Panc1 (cell line): Measurements from ENCODE around the gene ST7L. TPM values are rescaled to one million over a fixed set of nuclear protein-coding genes. Genes with fewer than 3 reads are reported as not detected.
A peak's percentile ranks its signal among the peaks of the same experiment; 100 is the strongest.

Experiments
- ATAC-seq: fragments of 200-7000 bp; cut with Tn5 transposase; 2 replicates; pipeline ENCODE4 v1.9.1; 2020; ENCODE audit warnings: mild to moderate bottlenecking, moderate library complexity
- BruUV-seq: library from RNA; stranded (reverse); fragments of 400-500 nt; replicated peaks from 2 replicates; lab custom pipeline; 2021; lab: Mats Ljungman, UMichigan
- CTCF ChIA-PET: fragments of 300-600 bp; sonication (Branson Sonifier 250); formaldehyde crosslinking; loops from one replicate; lab custom pipeline; 2022; ENCODE audit warnings: antibody characterized with exemption; lab: Charles Lee
- POLR2A ChIA-PET: fragments of 300-600 bp; sonication (Branson Sonifier 250); formaldehyde crosslinking; loops from one replicate; lab custom pipeline; 2022; ENCODE audit warnings: antibody characterized with exemption; lab: Charles Lee
- DNase-seq: peaks from one replicate; pipeline ENCODE4 v3.0.0-alpha.2; 2010; ENCODE audit warnings: low read depth, low spot score
- H3K27ac ChIP-seq: 2 replicates; pipeline ENCODE4 v1.5.1; 2011; ENCODE audit warnings: mild to moderate bottlenecking, low read length, inconsistent platforms
- H3K27me3 ChIP-seq: fragments of 200-500 bp; sonication (Bioruptor generic); 2 replicates; pipeline ENCODE4 v1.6.0; 2014; ENCODE audit warnings: low read length, inconsistent platforms; ENCODE audit not compliant: control insufficient read depth, insufficient read depth
- H3K36me3 ChIP-seq: fragments of 200-500 bp; sonication (Bioruptor generic); 2 replicates; pipeline ENCODE4 v1.5.1; 2014; ENCODE audit warnings: inconsistent platforms, mild to moderate bottlenecking, low read length, moderate library complexity; ENCODE audit not compliant: control insufficient read depth, insufficient read depth
- H3K4me1 ChIP-seq: 2 replicates; pipeline ENCODE4 v1.5.1; 2011; ENCODE audit warnings: inconsistent platforms, mild to moderate bottlenecking, low read length, moderate library complexity; ENCODE audit not compliant: control insufficient read depth, insufficient read depth
- H3K4me3 ChIP-seq, 2 experiments: 2 replicates each; pipeline ENCODE4 v1.5.1; 2011 to 2012; ENCODE audit warnings: low read depth in 2 of 2, low read length in 2 of 2, mild to moderate bottlenecking in 2 of 2, inconsistent platforms in 1 of 2, moderate library complexity in 1 of 2
- H3K9me3 ChIP-seq: fragments of 200-500 bp; sonication (Bioruptor generic); 2 replicates; pipeline ENCODE4 v1.5.1; 2014; ENCODE audit warnings: low read depth, mild to moderate bottlenecking, inconsistent platforms, low read length, moderate library complexity; ENCODE audit not compliant: control insufficient read depth, insufficient read depth
- CTCF ChIP-seq: fragments of 450-650 bp; IDR thresholded peaks from 2 replicates; pipeline ENCODE4 v1.5.1; 2017; ENCODE audit warnings: mild to moderate bottlenecking
- POLR2AphosphoS5 ChIP-seq: IDR thresholded peaks from 2 replicates; pipeline ENCODE4 v1.6.1; 2012; ENCODE audit warnings: mild to moderate bottlenecking, low read depth, low read length, moderate library complexity
- SIN3A ChIP-seq: IDR thresholded peaks from 2 replicates; pipeline ENCODE4 v1.6.1; 2012; ENCODE audit warnings: low read depth, mild to moderate bottlenecking, low read length, moderate library complexity, borderline replicate concordance; ENCODE audit not compliant: insufficient read depth
- TCF7L2 ChIP-seq: IDR thresholded peaks from 2 replicates; pipeline ENCODE4 v1.6.1; 2011; ENCODE audit warnings: mild to moderate bottlenecking, low read depth, low read length, inconsistent platforms
- in situ Hi-C: cut with HindIII; loops from 2 replicates; pipeline ENCODE4 v1.10.0; 2016; ENCODE audit warnings: low sequenced_read_pairs, low pct_unique_long_range_greater_than_20kb
- intact Hi-C: fragments of 100-400 bp; cut with micrococcal nuclease; formaldehyde crosslinking; loops from one replicate; pipeline ENCODE4 v1.10.0; 2022; ENCODE audit not compliant: unreplicated experiment
- total RNA-seq: library from RNA; stranded (reverse); gene quantifications from one replicate; pipeline ENCODE4 v1.2.1, GENCODE V29; 2021; ENCODE audit not compliant: unreplicated experiment
- TF ChIP-seq, protein P1 (sequence below), 2 experiments: IDR thresholded peaks; 2 replicates each; pipeline ENCODE4 v1.6.1; 2011 to 2012; ENCODE audit warnings: low read depth in 2 of 2, control low read depth in 1 of 2, low read length in 1 of 2, mild to moderate bottlenecking in 1 of 2, moderate library complexity in 1 of 2; ENCODE audit not compliant: insufficient read depth in 1 of 2

The ST7L gene
- total RNA-seq, 1 experiment from 2014 or later: 13.4 TPM

GRCh38 chr1:112544751-112545150 is 74.2 kb downstream of the ST7L start:
- POLR2A ChIA-PET: interaction anchor here (0.5 to 1.1 kb wide), 3 partner anchors 31 to 161 kb away, joined by 3 to 13 read pairs (median 7); no protein-coding TSS in a partner anchor
- Histone ChIP-seq H3K36me3 (peaks cover 3% of the 10 kb centered on the region; the same call in 1 of the 2 replicates), H3K4me3 (no peak overlapping the region), H3K4me1 (peaks cover 14% of the 10 kb centered on the region; the same call in 1 of the 2 replicates), H3K27me3 (no peaks in the 10 kb centered on the region), H3K27ac (peak overlapping the region; percentile 70; the same call in 1 of the 2 replicates), H3K9me3 (no peaks in the 10 kb centered on the region)
- DNase-seq (no peak), ATAC-seq (no peak)
- no peak for TF ChIP-seq TCF7L2
- TF ChIP-seq, protein P1, sequence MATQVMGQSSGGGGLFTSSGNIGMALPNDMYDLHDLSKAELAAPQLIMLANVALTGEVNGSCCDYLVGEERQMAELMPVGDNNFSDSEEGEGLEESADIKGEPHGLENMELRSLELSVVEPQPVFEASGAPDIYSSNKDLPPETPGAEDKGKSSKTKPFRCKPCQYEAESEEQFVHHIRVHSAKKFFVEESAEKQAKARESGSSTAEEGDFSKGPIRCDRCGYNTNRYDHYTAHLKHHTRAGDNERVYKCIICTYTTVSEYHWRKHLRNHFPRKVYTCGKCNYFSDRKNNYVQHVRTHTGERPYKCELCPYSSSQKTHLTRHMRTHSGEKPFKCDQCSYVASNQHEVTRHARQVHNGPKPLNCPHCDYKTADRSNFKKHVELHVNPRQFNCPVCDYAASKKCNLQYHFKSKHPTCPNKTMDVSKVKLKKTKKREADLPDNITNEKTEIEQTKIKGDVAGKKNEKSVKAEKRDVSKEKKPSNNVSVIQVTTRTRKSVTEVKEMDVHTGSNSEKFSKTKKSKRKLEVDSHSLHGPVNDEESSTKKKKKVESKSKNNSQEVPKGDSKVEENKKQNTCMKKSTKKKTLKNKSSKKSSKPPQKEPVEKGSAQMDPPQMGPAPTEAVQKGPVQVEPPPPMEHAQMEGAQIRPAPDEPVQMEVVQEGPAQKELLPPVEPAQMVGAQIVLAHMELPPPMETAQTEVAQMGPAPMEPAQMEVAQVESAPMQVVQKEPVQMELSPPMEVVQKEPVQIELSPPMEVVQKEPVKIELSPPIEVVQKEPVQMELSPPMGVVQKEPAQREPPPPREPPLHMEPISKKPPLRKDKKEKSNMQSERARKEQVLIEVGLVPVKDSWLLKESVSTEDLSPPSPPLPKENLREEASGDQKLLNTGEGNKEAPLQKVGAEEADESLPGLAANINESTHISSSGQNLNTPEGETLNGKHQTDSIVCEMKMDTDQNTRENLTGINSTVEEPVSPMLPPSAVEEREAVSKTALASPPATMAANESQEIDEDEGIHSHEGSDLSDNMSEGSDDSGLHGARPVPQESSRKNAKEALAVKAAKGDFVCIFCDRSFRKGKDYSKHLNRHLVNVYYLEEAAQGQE (IDR thresholded peaks at IDR 0.05; ENCODE audit: insufficient read depth in 1 of 2, low read depth in 2 of 2, low read length in 1 of 2): no peak
- no peak for TF ChIP-seq POLR2AphosphoS5
- no peak for TF ChIP-seq SIN3A
- no peak for TF ChIP-seq CTCF
- intact Hi-C loops (no loop called here), in situ Hi-C loops (no loop called here)
- no TSS peak for BruUV-seq
- CTCF ChIA-PET: no interaction called here

DNA sequence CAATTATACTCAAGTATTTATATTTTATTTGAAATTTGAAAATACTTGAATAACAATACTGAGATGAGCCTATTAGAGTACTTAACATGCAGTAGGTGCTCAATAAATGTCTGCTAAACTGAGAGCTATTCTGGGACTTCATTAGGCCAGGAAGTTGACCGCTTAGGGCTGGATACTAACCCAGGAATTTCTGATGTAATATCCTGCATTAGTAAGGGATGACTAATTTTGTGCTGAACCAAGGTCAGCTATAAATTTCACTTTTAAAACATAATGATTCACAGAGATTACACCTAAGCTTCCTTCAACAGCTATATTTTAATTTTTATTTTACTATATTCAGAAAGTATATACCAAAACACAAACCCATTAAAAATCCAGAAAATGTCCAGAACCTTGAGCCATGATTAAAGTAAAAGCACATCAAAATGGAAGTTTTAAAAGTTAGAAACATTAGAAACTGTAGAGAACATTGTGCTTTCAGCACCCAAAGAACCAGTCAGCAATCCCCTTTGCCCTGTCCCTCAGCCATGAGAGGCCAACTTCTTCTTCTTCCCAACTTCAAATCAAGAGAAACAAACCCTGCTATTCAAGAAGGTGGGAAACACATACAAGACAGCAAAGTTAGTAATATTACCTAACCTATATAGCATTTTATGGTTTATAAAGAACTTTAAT is 74.8 kb downstream of the ST7L start:
- POLR2A ChIA-PET: interaction anchor here (0.5 to 1.1 kb wide), 3 partner anchors 10 to 160 kb away, joined by 3 to 7 read pairs (median 4); no protein-coding TSS in a partner anchor
- peak; percentile 88 for ATAC-seq
- in situ Hi-C loops (no loop called here), intact Hi-C loops (no loop called here)
- Histone ChIP-seq H3K4me1 (peaks cover 14% of the 10 kb centered on the region; the same call in 1 of the 2 replicates), H3K9me3 (no peaks in the 10 kb centered on the region), H3K27me3 (no peaks in the 10 kb centered on the region), H3K27ac (peak overlapping the region; percentile 70; the same call in 1 of the 2 replicates), H3K36me3 (peaks cover 3% of the 10 kb centered on the region; the same call in 1 of the 2 replicates), H3K4me3 (no peak overlapping the region)
- CTCF ChIA-PET: interaction anchor here (0.6 kb wide), 1 partner anchor 17 kb away, joined by 6 read pairs; no protein-coding TSS in a partner anchor
- TF ChIP-seq CTCF (no peak), POLR2AphosphoS5 (no peak)
- TF ChIP-seq, protein P1 (IDR thresholded peaks at IDR 0.05; ENCODE audit: insufficient read depth in 1 of 2, low read depth in 2 of 2, low read length in 1 of 2): no peak
- no TSS peak for BruUV-seq
- peak; percentile 77 for DNase-seq
